ENCODE data around the gene PHYKPL.

DNA sequence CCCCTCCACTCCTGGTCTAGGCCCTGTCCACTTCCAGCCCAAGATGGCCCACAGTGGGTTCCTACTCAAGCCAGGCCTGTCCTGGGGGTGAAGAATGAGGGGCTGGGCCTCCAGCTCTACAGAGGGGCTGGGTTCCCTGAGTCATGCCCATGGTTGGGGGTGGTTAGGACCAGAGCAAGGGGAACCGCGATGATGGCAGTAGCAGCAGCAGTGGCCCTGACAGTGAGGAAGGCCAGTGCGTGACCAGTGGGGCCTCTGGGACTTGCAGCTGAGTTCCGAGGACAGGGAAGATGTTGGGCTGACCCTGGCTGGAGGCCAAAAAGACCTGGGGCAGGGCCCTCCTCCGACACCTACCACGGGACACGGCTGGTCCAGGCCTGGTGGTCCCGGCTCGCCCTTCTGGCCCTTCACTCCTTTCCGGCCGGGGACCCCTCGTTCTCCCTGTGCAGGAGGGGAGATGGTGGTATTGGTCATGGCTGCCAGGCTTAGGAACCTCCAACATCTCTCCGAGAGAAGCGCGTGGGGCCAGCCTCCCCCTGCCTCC lies 9.2 kb upstream of the PHYKPL start:
- TF ChIP-seq CTCF (IDR thresholded peaks at IDR 0.05) = no peak
- TF ChIP-seq POLR2A (IDR thresholded peaks at IDR 0.05) = no peak
- TF ChIP-seq EP300 (IDR thresholded peaks at IDR 0.05) = no peak
